ENCODE results near the gene GSTO2. TPM values are rescaled to one million over a fixed set of nuclear protein-coding genes. Genes with fewer than 3 reads are reported as not detected.
A peak's percentile ranks its signal among the peaks of the same experiment; 100 is the strongest.

Gene GSTO2
- total RNA-seq (2022) (1.1 and 1.4 TPM in 2 replicates), Bru-seq, nascent RNA (percentile 42 among the genes with signal in this experiment), BruChase-seq, experiment 1, labeled RNA remaining after a 2-hour chase (percentile 42 among the genes with signal in this experiment), BruChase-seq, experiment 2, labeled RNA remaining after a 6-hour chase (percentile 44 among the genes with signal in this experiment)
- long read RNA-seq, partial matches to known transcripts, result 0 of 1 reads
- long read RNA-seq, other reads (novel, unspliced or antisense), result 1 of 1 reads

- Mint-ChIP-seq H3K4me3 (ENCODE audit: unreplicated experiment) (peak within 1 kb of the TSS; percentile 74), H3K4me1 (ENCODE audit: low read depth, unreplicated experiment) (peaks cover 9% of the 10 kb centered on the region), H3K27me3 (ENCODE audit: insufficient read depth, unreplicated experiment) (no peaks in the 10 kb centered on the region), H3K9me3 (ENCODE audit: unreplicated experiment) (no peaks in the 10 kb centered on the region), H3K36me3 (ENCODE audit: insufficient read depth, unreplicated experiment) (peaks cover 51% of the 10 kb centered on the region), H3K27ac (ENCODE audit: unreplicated experiment) (peak within 1 kb of the TSS; percentile 60)
- H3K4me1 ChIP-seq, result peaks cover 19% of the 10 kb centered on the region
- peaks cover 1% of the 10 kb centered on the region; the same call in 1 of the 2 replicates for H3K36me3 ChIP-seq (ENCODE audit: control insufficient read depth, insufficient read depth, low read length)
- TF ChIP-seq CTCF (IDR thresholded peaks at IDR 0.05; ENCODE audit: insufficient read depth in 1 of 2, low read depth in 1 of 2, low read length in 1 of 2, severe bottlenecking in 1 of 2, unreplicated experiment in 1 of 2), result no peak
- no peaks in the 10 kb centered on the region for H3K27me3 ChIP-seq (replicated peaks; ENCODE audit: control insufficient read depth, insufficient read depth, low read length)
- peak; percentile 99 for DNase-seq
- peak within 1 kb of the TSS; percentile 86 for H3K4me3 ChIP-seq (ENCODE audit: low read depth, low read length)
- intact Hi-C loops (cut with micrococcal nuclease; ENCODE audit: unreplicated experiment), result loop anchor here (1.0 kb wide), 2 partner anchors 15 to 37 kb away; partner anchors contain the start of genes CFAP43 and GSTO1
- no TSS peak for BruUV-seq (replicated peaks)
- ChIA-PET CTCF (no interaction called here), POLR2A (interaction anchor here (0.6 to 1.9 kb wide), 6 partner anchors 14 to 302 kb away, joined by 3 to 19 read pairs (median 4); partner anchors contain the start of genes GSTO1, SFR1 and SLK)
- no peaks in the 10 kb centered on the region for H3K9me3 ChIP-seq
These were observed at the start of gene GSTO2 for GRCh38 chr10:104268713-104269645. Gene GSTO2 (plus strand): TSS chr10:104269184. CDS start chr10:104274916, 5,732 bp downstream.

- Histone ChIP-seq H3K4me3 (ENCODE audit: low read depth, low read length) (no peak overlapping the region), H3K27me3 (replicated peaks; ENCODE audit: control insufficient read depth, insufficient read depth, low read length) (no peaks in the 10 kb centered on the region), H3K4me1 (peaks cover 20% of the 10 kb centered on the region), H3K36me3 (ENCODE audit: control insufficient read depth, insufficient read depth, low read length) (no peaks in the 10 kb centered on the region), H3K9me3 (no peaks in the 10 kb centered on the region)
- no peak for TF ChIP-seq CTCF (IDR thresholded peaks at IDR 0.05; ENCODE audit: insufficient read depth in 1 of 2, low read depth in 1 of 2, low read length in 1 of 2, severe bottlenecking in 1 of 2, unreplicated experiment in 1 of 2)
- peak in 1 of 2 experiments; percentile 40 for DNase-seq
- Mint-ChIP-seq H3K4me1 (ENCODE audit: low read depth, unreplicated experiment) (no peaks in the 10 kb centered on the region), H3K27ac (ENCODE audit: unreplicated experiment) (peak overlapping the region; percentile 50), H3K9me3 (ENCODE audit: unreplicated experiment) (no peaks in the 10 kb centered on the region), H3K27me3 (ENCODE audit: insufficient read depth, unreplicated experiment) (no peaks in the 10 kb centered on the region), H3K4me3 (ENCODE audit: unreplicated experiment) (no peak overlapping the region), H3K36me3 (ENCODE audit: insufficient read depth, unreplicated experiment) (no peaks in the 10 kb centered on the region)
- intact Hi-C loops (cut with micrococcal nuclease; ENCODE audit: unreplicated experiment), result no loop called here
- ChIA-PET CTCF (no interaction called here), POLR2A (no interaction called here)
- BruUV-seq (replicated peaks), result no TSS peak
These were observed 48.5 kb upstream of the GSTO2 start for GRCh38 chr10:104220522-104220921.

- TF ChIP-seq CTCF (IDR thresholded peaks at IDR 0.05; ENCODE audit: insufficient read depth in 1 of 2, low read depth in 1 of 2, low read length in 1 of 2, severe bottlenecking in 1 of 2, unreplicated experiment in 1 of 2), result no peak
- no peak for DNase-seq
- ChIA-PET POLR2A (no interaction called here), CTCF (no interaction called here)
- Histone ChIP-seq H3K4me1 (peaks cover 20% of the 10 kb centered on the region), H3K36me3 (ENCODE audit: control insufficient read depth, insufficient read depth, low read length) (no peaks in the 10 kb centered on the region), H3K9me3 (no peaks in the 10 kb centered on the region), H3K27me3 (replicated peaks; ENCODE audit: control insufficient read depth, insufficient read depth, low read length) (no peaks in the 10 kb centered on the region), H3K4me3 (ENCODE audit: low read depth, low read length) (no peak overlapping the region)
- Mint-ChIP-seq H3K4me3 (ENCODE audit: unreplicated experiment) (no peak overlapping the region), H3K27me3 (ENCODE audit: insufficient read depth, unreplicated experiment) (no peaks in the 10 kb centered on the region), H3K36me3 (ENCODE audit: insufficient read depth, unreplicated experiment) (no peaks in the 10 kb centered on the region), H3K27ac (ENCODE audit: unreplicated experiment) (no peak overlapping the region), H3K9me3 (ENCODE audit: unreplicated experiment) (no peaks in the 10 kb centered on the region), H3K4me1 (ENCODE audit: low read depth, unreplicated experiment) (no peaks in the 10 kb centered on the region)
- intact Hi-C loops (cut with micrococcal nuclease; ENCODE audit: unreplicated experiment), result no loop called here
- BruUV-seq (replicated peaks), result no TSS peak
These were observed 45.7 kb upstream of the GSTO2 start for GRCh38 chr10:104223304-104223703.
